ENCODE measurements around the gene GIGYF2.
"Not testable (repeated sequence)": the region's sequence is repeated elsewhere in the genome, so short reads cannot be mapped to it uniquely, and the experiment has no call there.

Gene GIGYF2

DNA sequence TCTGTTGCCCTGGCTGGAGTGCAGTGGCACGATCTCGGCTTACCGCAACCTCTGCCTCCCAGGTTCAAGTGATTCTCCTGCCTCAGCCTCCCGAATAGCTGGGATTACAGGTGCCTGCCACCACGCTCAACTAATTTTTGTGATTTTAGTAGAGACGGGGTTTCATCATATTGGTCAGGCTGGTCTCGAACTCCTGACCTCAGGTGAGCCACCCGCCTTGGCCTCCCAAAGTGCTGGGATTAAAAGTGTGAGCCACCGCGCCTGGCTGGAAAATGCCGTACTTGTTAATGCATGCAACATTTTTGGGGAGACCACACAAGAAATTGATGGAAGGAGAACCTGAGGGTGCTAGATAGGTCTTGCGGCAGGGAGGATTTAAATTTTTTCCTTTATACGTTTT is 6.0 kb upstream of the GIGYF2 start:
- DNase-seq = not testable (repeated sequence)

- DNase-seq = no peak
These were observed 3.8 kb upstream of the GIGYF2 start for GRCh38 chr2:232693344-232693743.

DNA sequence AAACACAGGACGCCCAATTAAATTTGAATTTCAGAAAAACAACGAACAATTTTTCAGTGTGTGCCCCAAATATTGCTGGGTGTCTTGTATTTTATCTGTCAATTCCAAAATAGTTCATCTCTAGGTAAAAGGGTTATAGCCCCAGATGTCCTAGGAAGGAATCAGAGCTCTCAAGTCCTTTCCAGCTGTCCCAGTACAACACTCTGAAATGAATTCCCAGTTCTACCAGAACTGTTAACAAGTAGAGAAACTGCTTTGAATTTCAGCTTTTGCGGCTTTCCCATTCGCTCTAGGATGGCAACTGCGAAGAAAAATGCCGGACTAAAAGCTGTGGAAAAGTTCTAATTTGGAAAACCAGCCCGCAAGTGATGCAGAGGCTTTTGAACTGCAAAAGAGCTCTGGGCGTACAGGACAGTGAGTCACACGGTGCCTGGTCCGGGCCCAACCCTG is 497 bp upstream of the GIGYF2 start:
- DNase-seq = no peak

- no peak for DNase-seq
These were observed 628 bp downstream of the GIGYF2 start for GRCh38 chr2:232697807-232698110.

GRCh38 chr2:232698556-232699091 is 1.5 kb downstream of the GIGYF2 start:
- DNase-seq = no peak

GRCh38 chr2:232699110-232699509 is 2.0 kb downstream of the GIGYF2 start:
- no peak for DNase-seq

DNA sequence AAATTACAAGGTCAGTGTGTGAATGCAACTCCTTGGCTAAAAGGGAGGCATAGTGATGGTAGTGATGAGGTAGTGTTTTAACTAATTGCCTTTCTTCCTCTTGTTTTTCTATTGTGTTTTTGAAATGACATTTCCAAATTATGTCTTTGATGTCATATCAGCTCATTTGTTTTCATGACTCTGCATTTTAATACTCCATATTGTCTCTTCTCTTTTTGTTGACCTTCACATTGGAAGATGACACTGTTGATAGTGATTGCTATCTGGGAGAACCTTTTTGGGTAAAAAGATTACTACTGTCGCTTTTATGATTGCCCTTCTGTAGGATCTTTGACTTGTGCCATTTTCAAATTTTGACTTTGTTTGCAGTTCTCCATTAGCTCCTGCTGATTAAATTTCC is 3.0 kb downstream of the GIGYF2 start:
- no peak for DNase-seq

- no peak for DNase-seq
These were observed 9.9 kb downstream of the GIGYF2 start for GRCh38 chr2:232707076-232707475.

- no peak for DNase-seq
These were observed 16.4 kb downstream of the GIGYF2 start for GRCh38 chr2:232713505-232713904.

GRCh38 chr2:232714969-232715368 is 17.8 kb downstream of the GIGYF2 start:
- DNase-seq = no peak

GRCh38 chr2:232720056-232720455 is 22.9 kb downstream of the GIGYF2 start:
- not testable (repeated sequence) for DNase-seq

DNA sequence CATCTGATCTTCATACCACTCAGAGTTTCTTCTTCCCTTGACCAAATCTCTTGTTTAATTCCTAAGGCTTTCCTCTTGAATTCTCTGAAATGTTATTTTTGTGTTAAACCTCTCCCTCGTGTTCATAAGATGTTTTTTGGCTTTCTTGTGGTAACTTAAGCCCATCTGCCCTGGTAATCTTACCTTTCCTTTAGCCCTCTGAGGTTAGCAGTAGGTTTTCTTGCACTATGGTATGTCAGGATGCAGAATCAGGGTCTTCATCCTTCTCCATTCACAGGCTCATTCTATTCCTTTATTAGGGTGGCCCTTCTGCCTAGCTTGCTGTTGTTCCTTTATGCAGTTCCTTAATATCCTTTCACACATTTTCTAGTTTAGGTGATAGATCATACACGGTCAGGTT is 24.1 kb downstream of the GIGYF2 start:
- no peak for DNase-seq

DNA sequence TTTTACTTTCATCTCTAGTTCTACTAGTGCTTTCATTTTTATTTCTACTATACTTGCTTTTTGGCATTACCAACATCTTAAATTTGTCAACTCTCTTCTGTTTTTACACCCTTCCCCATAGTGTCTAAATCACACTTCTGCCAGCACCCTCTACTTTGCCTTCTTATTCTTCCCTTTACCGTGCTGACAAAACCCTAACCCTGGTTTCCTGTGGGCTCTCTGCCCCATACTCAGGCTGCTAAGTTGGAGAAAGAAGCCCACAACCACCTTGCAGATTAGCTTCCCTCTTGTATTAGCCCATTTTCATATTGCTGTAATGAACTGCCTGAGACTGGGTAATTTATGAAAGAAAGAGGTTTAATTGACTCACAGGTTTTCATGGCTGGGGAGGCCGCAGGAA is 24.8 kb downstream of the GIGYF2 start:
- DNase-seq = no peak

DNA sequence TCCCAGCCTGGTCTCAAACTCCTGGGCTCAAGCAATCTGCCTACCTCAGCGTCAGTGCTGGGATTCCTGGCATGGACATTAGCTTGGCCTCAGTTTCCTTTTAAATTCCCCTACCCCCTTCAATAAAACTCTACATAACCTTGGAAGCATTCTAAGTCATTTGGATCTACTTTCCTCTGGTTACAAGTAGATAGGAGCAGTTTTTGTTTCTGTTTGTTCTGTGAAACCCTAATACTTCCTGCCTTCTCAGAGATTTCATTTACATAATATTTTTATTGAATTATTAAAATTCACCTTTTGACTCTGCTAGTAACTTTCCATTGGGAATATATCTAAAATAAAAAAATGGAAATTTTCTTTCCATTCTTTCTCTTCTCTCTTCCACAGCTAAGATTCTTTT is 25.9 kb downstream of the GIGYF2 start:
- DNase-seq = no peak

GRCh38 chr2:232728785-232729184 is 31.7 kb downstream of the GIGYF2 start:
- no peak for DNase-seq

DNA sequence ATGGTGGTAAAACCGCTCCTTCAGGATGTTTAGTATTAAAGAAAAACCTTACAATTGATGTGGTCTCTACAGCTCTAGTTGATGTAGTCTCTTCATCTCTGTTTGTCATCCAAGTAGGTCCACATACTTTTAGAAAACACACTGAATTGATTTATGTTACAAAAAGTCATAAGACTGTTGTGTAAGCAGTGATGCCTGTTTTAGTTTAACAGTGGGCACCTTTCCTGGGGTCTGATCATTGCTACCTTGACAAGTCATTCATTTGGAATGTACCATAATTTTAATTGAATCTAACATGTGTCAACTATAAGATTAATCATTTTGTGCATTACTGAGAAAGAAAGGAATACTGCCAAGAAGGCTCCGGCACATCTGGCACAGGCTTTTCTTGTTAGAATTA is 34.3 kb downstream of the GIGYF2 start:
- no peak for DNase-seq

DNA sequence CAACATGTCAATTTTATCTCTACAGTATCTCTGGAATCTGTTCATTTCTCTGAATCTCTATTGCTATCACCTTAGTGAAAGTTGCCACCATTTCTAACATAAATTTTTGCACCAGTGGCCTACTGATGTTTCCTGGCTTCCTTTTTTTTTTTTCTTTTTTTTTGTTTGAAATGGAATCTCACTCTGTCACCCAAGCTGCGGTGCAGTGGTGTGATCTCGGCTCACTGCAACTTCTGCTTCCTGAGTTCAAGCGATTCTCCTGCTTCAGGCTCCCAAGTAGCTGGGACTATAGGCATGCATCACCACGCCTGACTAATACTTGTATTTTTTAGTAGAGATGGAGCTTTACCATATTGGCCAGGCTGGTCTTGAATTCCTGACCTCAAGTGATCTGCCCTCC is 44.2 kb downstream of the GIGYF2 start:
- DNase-seq = no peak

DNA sequence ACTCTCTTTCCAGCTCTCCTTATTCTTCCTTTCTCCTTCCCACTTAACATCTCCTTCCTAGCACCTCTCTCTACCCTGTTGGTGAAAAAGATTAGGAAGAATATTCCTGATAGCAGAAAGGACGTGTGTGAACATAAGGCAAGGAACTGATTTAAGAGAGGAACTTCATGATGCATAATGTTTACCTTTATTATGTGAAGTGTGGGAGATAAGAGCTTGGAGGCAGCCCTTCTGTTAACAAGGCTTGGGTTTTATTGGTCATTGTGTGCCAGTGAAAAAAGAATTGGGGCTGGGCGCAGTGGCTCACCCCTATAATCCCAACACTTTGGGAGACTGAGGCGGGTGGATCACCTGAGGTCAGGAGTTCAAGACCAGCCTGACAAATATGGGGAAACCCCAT is 44.8 kb downstream of the GIGYF2 start:
- no peak for DNase-seq

DNA sequence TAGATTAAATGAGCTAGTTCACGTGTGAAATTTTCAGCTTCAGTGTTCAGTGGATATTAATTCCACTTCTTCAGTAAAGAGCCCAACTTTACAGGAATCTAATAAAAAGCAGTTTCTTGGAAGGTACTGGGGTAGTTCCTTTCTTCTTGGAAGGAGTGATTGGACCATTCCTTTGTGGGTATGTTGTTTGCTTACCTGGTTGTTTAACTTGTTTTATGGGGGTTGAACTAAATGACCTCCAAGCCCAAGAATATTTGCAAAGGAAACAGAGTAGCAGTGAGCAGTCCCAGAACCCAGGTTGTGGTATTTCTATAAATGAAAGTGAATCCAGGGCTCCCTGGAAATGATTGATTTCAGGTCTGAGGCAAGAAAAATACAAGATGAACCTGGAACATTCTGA is 47.8 kb downstream of the GIGYF2 start:
- DNase-seq = no peak

DNA sequence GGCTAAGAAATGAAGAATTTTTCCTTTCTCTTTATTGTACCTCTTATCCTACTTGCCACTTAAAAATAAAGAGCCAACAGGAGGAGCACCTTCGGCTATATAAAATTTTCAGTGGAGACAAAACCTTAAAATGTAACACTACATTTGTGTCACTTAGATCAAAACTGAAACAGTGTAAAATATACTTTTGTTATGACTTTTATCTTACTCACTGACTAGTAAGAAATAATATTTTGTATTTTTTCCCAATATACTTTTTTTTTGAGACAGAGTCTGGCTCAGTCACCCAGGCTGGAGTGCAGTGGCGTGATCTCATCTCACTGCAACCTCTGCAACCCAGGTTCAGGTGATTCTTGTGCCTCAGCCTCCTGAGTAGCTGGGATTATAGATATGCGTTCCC is 50.9 kb downstream of the GIGYF2 start:
- DNase-seq = no peak

- DNase-seq = no peak
These were observed 52.2 kb downstream of the GIGYF2 start for GRCh38 chr2:232749331-232749730.

- no peak for DNase-seq
These were observed 53.1 kb downstream of the GIGYF2 start for GRCh38 chr2:232750135-232750671.

- DNase-seq = no peak
These were observed 60.8 kb downstream of the GIGYF2 start for GRCh38 chr2:232757905-232758304.

DNA sequence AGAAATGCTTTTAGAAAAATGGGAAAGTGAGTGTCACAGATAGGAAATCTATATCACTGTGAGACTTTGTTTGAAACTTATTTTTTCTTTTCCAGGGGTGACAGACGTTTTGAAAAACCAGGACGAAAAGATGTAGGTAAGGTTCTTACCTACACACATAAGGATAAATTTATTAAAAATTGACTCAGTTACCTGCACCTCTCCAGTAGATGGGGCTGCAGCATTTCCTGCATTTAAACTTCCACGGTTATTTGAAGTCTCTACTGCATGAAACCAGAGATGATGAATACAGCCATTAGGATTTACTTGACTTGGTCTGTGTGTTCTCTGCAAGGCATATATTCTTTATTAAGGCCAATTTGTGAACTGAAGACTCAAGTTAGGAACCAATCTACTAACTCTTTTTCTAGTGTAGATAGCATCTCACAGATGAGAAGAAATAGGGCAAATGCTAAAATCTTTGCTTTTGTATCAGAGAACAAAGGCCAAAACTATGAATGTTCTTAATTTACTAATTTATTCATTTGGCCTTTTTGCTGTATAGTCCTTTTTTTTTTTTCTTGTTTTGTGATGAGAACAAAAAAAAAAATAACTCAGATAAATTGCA is 64.3 kb downstream of the GIGYF2 start:
- no peak for DNase-seq

DNA sequence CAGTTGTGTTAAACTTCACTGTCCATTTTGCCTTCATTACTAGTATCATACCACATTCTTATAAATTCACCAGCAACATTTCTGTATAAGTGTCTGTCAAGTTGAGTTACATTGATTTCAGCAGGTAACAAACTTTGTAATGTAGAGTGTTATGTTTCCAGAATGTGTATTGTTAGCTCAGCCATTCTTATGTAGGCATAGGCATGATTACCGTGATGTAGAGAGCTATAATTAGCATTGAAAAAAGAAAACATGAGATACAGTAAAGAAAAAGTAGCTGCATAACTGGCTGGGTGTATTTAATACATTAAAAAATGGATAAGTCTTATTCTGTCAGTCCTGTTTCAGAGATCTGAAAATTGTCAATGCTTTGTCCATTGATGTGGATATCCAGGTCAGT is 70.7 kb downstream of the GIGYF2 start:
- no peak for DNase-seq
